Central memory CD8-positive, alpha-beta T cell (primary cell): ENCODE measurements around the gene FBXW5.

Experiments
- ATAC-seq: fragments of 150-1000 bp; cut with Tn5 transposase; replicated peaks from 2 replicates; pipeline ENCODE4 v1.10.0; 2022; ENCODE audit warnings: mild to moderate bottlenecking, moderate FRiP score, moderate number of reproducible peaks; ENCODE audit not compliant: poor library complexity, severe bottlenecking; ENCODE audit errors: extremely low read depth
- DNase-seq, 2 donors: peaks; one replicate each; pipeline ENCODE4 v3.0.0; 2021; ENCODE audit warnings: low spot score in 2 of 2
- H3K27ac Mint-ChIP-seq: one replicate; pipeline ENCODE4 v1.8.0; 2022; ENCODE audit warnings: low read depth, mild to moderate bottlenecking, moderate library complexity, mixed read lengths
- H3K27me3 Mint-ChIP-seq: one replicate; pipeline ENCODE4 v1.8.0; 2022; ENCODE audit warnings: mixed read lengths
- H3K36me3 Mint-ChIP-seq: one replicate; pipeline ENCODE4 v1.8.0; 2022; ENCODE audit warnings: mild to moderate bottlenecking, moderate library complexity, mixed read lengths; ENCODE audit not compliant: insufficient read depth
- H3K4me1 Mint-ChIP-seq: one replicate; pipeline ENCODE4 v1.8.0; 2022; ENCODE audit warnings: mixed read lengths
- H3K4me3 Mint-ChIP-seq: one replicate; pipeline ENCODE4 v1.8.0; 2022; ENCODE audit warnings: mild to moderate bottlenecking, moderate library complexity, mixed read lengths
- H3K9me3 Mint-ChIP-seq: one replicate; pipeline ENCODE4 v1.8.0; 2022; ENCODE audit warnings: mixed read lengths

Gene FBXW5

DNA sequence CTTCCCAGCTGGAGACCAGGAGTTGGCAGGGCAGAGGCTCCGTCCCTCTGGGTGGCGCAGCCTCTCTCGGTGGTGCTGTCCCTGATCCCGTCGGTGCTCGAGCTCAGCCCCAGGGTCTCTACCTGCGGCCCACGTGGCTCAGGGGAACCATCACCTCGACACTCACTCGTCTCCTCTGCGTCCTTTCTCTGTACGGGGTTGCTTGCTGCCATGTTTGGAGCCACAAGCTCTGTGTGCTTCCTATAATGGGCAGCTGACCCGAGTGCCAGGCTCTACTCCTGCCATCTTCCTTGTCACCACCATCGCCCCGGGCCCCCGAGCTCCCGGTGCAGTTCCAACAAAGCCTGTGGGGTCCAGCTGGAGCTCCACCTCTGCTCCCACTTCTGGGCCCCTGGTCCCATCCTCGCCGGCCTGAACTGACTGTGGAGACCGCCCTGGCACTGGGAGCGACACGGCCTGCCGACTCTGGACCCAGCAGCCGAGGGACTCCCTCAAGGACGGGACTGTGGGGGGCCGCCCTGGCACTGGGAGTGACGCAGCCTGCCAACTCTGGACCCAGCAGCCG, 5.0 kb downstream of the FBXW5 start:
- no peaks in the 10 kb centered on the region for H3K27me3 Mint-ChIP-seq
- no peak overlapping the region for H3K4me3 Mint-ChIP-seq
- peaks cover 30% of the 10 kb centered on the region for H3K36me3 Mint-ChIP-seq
- no peaks in the 10 kb centered on the region for H3K9me3 Mint-ChIP-seq
- DNase-seq (no peak), ATAC-seq (no peak)
- H3K4me1 Mint-ChIP-seq, result peaks cover 11% of the 10 kb centered on the region
- H3K27ac Mint-ChIP-seq, result no peak overlapping the region

- Mint-ChIP-seq H3K9me3 (no peaks in the 10 kb centered on the region), H3K27me3 (no peaks in the 10 kb centered on the region), H3K4me1 (peaks cover 19% of the 10 kb centered on the region), H3K27ac (peak overlapping the region; percentile 49), H3K36me3 (peaks cover 22% of the 10 kb centered on the region), H3K4me3 (no peak overlapping the region)
- DNase-seq (no peak), ATAC-seq (no peak)
Measured at GRCh38 chr9:136937186-136938001, 7.1 kb downstream of the FBXW5 start.

- Mint-ChIP-seq H3K4me1 (peaks cover 19% of the 10 kb centered on the region), H3K9me3 (no peaks in the 10 kb centered on the region), H3K4me3 (no peak overlapping the region), H3K27me3 (no peaks in the 10 kb centered on the region), H3K27ac (no peak overlapping the region), H3K36me3 (peaks cover 20% of the 10 kb centered on the region)
- ATAC-seq (no peak), DNase-seq (no peak)
Measured at GRCh38 chr9:136936645-136937170, 7.8 kb downstream of the FBXW5 start.

DNA sequence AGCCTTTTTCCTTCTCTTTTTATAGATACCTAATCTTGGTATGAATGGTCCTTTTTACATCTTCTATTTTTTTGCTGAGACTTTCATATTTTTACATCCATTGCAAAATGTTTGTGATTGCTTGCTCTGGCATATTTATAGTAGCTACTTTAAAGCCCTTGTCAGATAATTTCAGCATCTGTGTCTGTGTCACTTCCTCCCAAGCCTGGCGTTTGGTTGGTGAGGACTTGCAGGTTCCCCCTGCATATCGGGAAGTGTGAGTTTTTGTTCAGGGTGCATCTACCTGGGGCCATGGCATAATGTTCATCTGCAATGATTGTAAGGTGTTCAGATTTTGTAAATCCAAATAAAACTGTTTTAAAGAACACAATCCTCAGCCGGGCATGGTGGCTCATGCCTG, 8.9 kb downstream of the FBXW5 start:
- Mint-ChIP-seq H3K4me3 (no peak overlapping the region), H3K27ac (no peak overlapping the region), H3K9me3 (no peaks in the 10 kb centered on the region), H3K27me3 (no peaks in the 10 kb centered on the region), H3K4me1 (peaks cover 19% of the 10 kb centered on the region), H3K36me3 (peaks cover 14% of the 10 kb centered on the region)
- ATAC-seq (no peak), DNase-seq (no peak)

DNA sequence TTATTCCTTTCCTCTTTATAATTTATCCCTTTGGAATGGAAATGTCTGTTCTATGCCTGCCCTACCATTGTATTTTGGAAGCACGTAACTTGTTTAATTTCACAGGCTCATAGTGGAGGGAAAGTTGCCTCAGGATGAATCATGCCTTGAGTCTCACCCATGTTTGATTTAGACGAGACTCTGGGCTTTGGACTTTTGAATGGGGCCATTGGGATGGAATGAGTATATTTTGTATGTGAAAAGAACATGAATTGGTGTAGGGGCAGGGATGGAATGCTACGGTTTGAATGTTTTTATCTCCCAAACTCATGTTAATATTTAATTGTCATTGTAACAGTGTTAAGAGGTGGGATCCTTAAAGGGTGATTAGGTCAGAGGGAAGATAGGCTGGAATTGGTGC, 10.3 kb downstream of the FBXW5 start:
- peaks cover 7% of the 10 kb centered on the region for H3K36me3 Mint-ChIP-seq
- H3K4me3 Mint-ChIP-seq, result no peak overlapping the region
- H3K4me1 Mint-ChIP-seq, result peaks cover 15% of the 10 kb centered on the region
- ATAC-seq (no peak), DNase-seq (no peak)
- H3K27me3 Mint-ChIP-seq, result no peaks in the 10 kb centered on the region
- no peaks in the 10 kb centered on the region for H3K9me3 Mint-ChIP-seq
- H3K27ac Mint-ChIP-seq, result peak overlapping the region; percentile 41

GRCh38 chr9:136931611-136932130, 12.9 kb downstream of the FBXW5 start:
- no peak for DNase-seq
- Mint-ChIP-seq H3K9me3 (no peaks in the 10 kb centered on the region), H3K27ac (no peak overlapping the region), H3K4me3 (no peak overlapping the region), H3K27me3 (no peaks in the 10 kb centered on the region), H3K4me1 (peaks cover 21% of the 10 kb centered on the region), H3K36me3 (peaks cover 10% of the 10 kb centered on the region)
- ATAC-seq, result no peak

- H3K27ac Mint-ChIP-seq, result peak overlapping the region; percentile 78
- no peaks in the 10 kb centered on the region for H3K9me3 Mint-ChIP-seq
- no peak for ATAC-seq
- DNase-seq, result no peak
- H3K4me1 Mint-ChIP-seq, result peaks cover 16% of the 10 kb centered on the region
- no peak overlapping the region for H3K4me3 Mint-ChIP-seq
- no peaks in the 10 kb centered on the region for H3K27me3 Mint-ChIP-seq
- peaks cover 12% of the 10 kb centered on the region for H3K36me3 Mint-ChIP-seq
Measured at GRCh38 chr9:136930014-136930413, 14.5 kb downstream of the FBXW5 start.

DNA sequence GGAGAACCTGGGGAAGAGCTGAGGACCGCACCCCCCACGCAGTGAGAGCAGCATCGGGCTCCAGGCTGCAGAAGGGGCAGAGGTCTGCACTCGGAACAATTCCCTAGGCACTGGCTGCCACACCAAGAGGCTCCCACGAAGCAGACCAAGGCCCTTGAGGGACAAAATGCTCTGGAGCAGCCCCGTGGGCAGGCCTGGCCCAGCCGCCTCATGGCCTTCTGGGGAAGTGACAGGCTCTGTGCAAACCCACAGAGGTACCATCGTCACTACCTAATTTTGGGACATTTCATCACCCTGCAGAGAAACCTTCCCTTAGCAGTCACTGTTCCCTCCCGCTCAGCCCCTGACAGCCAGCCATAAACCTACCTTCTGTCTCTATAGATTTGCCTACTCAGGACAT, 15.9 kb downstream of the FBXW5 start:
- H3K36me3 Mint-ChIP-seq, result peaks cover 13% of the 10 kb centered on the region
- ATAC-seq, result no peak
- H3K4me3 Mint-ChIP-seq, result no peak overlapping the region
- no peak overlapping the region for H3K27ac Mint-ChIP-seq
- H3K27me3 Mint-ChIP-seq, result no peaks in the 10 kb centered on the region
- peaks cover 16% of the 10 kb centered on the region for H3K4me1 Mint-ChIP-seq
- H3K9me3 Mint-ChIP-seq, result no peaks in the 10 kb centered on the region
- DNase-seq, result no peak

- H3K27me3 Mint-ChIP-seq, result no peaks in the 10 kb centered on the region
- H3K4me3 Mint-ChIP-seq, result no peak overlapping the region
- ATAC-seq (no peak), DNase-seq (no peak)
- H3K4me1 Mint-ChIP-seq, result peaks cover 8% of the 10 kb centered on the region
- H3K27ac Mint-ChIP-seq, result peak overlapping the region; percentile 61
- H3K36me3 Mint-ChIP-seq, result peaks cover 16% of the 10 kb centered on the region
- H3K9me3 Mint-ChIP-seq, result no peaks in the 10 kb centered on the region
Measured at GRCh38 chr9:136927343-136928271, 16.9 kb downstream of the FBXW5 start.

GRCh38 chr9:136926749-136927148, 17.8 kb downstream of the FBXW5 start:
- Mint-ChIP-seq H3K9me3 (no peaks in the 10 kb centered on the region), H3K27ac (no peak overlapping the region), H3K4me3 (no peak overlapping the region), H3K27me3 (no peaks in the 10 kb centered on the region), H3K36me3 (peaks cover 18% of the 10 kb centered on the region), H3K4me1 (peaks cover 8% of the 10 kb centered on the region)
- no peak for ATAC-seq
- DNase-seq, result no peak

GRCh38 chr9:136926154-136926704, 18.3 kb downstream of the FBXW5 start:
- Mint-ChIP-seq H3K4me1 (peaks cover 8% of the 10 kb centered on the region), H3K27me3 (no peaks in the 10 kb centered on the region), H3K36me3 (peaks cover 19% of the 10 kb centered on the region), H3K9me3 (no peaks in the 10 kb centered on the region), H3K27ac (no peak overlapping the region), H3K4me3 (no peak overlapping the region)
- DNase-seq (no peak), ATAC-seq (no peak)
